ENCODE measurements around the gene ZNF691.
"Not testable (repeated sequence)": the region's sequence is repeated elsewhere in the genome, so short reads cannot be mapped to it uniquely, and the experiment has no call there.

ZNF691 gene

GRCh38 chr1:42889264-42889663, 42.9 kb downstream of the ZNF691 start:
- Histone ChIP-seq H3K4me3 (replicated peaks; ENCODE audit: low read depth, low read length) (no peak overlapping the region), H3K36me3 (ENCODE audit: control insufficient read depth, insufficient read depth, low read length) (no peaks in the 10 kb centered on the region), H3K27me3 (replicated peaks; ENCODE audit: control insufficient read depth, insufficient read depth, low read length) (no peaks in the 10 kb centered on the region)
- DNase-seq (ENCODE audit: extremely low read depth, insufficient read length), result no peak
- TF ChIP-seq, protein P1, sequence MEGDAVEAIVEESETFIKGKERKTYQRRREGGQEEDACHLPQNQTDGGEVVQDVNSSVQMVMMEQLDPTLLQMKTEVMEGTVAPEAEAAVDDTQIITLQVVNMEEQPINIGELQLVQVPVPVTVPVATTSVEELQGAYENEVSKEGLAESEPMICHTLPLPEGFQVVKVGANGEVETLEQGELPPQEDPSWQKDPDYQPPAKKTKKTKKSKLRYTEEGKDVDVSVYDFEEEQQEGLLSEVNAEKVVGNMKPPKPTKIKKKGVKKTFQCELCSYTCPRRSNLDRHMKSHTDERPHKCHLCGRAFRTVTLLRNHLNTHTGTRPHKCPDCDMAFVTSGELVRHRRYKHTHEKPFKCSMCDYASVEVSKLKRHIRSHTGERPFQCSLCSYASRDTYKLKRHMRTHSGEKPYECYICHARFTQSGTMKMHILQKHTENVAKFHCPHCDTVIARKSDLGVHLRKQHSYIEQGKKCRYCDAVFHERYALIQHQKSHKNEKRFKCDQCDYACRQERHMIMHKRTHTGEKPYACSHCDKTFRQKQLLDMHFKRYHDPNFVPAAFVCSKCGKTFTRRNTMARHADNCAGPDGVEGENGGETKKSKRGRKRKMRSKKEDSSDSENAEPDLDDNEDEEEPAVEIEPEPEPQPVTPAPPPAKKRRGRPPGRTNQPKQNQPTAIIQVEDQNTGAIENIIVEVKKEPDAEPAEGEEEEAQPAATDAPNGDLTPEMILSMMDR (IDR thresholded peaks at IDR 0.05; ENCODE audit: insufficient read depth, low read length, poor library complexity, severe bottlenecking), result no peak

DNA sequence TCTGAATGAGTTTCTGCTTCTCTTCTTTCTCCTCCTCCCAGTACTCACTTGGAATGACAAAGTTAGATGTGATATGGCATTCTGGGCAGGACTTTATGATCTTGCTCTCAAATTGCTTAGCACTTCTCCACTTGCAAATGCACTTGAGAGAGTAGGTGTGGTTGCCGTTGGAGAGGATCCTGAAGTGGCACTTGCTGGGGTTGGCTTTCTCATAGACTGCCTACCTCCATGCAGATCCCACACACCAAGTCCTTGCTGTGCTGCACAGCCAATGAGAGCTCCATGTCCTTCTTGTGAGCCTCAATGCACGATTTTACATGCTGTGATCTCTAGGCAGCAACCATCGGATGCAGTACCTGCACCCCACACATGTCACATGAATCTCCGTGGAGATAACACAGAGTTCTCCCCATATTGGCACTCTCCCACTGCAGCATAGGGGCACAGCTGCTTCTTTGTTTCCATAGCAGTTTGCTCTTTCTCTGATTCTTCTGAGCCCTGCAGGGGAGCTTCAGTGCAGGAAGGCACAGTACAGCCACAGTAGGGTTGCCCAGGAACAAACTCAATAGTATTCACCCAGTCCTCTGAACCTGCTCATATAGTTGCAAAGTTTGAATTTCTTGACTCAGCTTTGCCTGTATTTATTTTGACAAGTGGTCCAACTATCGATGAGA, 45.2 kb downstream of the ZNF691 start:
- TF ChIP-seq, protein P1 (IDR thresholded peaks at IDR 0.05; ENCODE audit: insufficient read depth, low read length, poor library complexity, severe bottlenecking), result no peak
- no peak overlapping the region for H3K4me3 ChIP-seq (replicated peaks; ENCODE audit: low read depth, low read length)
- no peaks in the 10 kb centered on the region for H3K27me3 ChIP-seq (replicated peaks; ENCODE audit: control insufficient read depth, insufficient read depth, low read length)
- no peak for DNase-seq (ENCODE audit: extremely low read depth, insufficient read length)
- no peaks in the 10 kb centered on the region for H3K36me3 ChIP-seq (ENCODE audit: control insufficient read depth, insufficient read depth, low read length)

- H3K36me3 ChIP-seq (ENCODE audit: control insufficient read depth, insufficient read depth, low read length); H3K27me3 ChIP-seq (replicated peaks; ENCODE audit: control insufficient read depth, insufficient read depth, low read length); H3K4me3 ChIP-seq (replicated peaks; ENCODE audit: low read depth, low read length); DNase-seq (ENCODE audit: extremely low read depth, insufficient read length): not testable (repeated sequence)
These were observed 53.5 kb downstream of the ZNF691 start for GRCh38 chr1:42899960-42900359.

All from GM06990 (cell line).